ENCODE data around the gene STIM1.

DNA sequence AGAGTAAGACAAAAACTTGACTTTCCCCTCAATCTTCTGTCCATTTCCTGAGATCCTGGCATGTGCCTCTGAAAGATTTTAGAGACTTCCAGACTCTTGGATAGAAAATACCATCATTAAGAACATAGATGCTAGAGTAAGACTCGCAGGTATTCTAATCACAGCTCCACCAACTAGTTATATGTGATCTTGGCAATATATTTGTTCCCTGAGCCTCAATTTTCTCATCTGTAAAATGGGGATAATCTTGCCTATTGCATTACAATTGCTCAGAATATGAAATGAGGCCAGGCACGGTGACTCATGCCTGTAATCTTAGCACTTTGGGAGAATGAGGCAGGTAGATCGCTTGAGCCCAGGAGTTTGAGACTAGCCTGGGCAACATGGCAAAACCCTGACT is 25.4 kb upstream of the STIM1 start:
- TF ChIP-seq, protein P1, sequence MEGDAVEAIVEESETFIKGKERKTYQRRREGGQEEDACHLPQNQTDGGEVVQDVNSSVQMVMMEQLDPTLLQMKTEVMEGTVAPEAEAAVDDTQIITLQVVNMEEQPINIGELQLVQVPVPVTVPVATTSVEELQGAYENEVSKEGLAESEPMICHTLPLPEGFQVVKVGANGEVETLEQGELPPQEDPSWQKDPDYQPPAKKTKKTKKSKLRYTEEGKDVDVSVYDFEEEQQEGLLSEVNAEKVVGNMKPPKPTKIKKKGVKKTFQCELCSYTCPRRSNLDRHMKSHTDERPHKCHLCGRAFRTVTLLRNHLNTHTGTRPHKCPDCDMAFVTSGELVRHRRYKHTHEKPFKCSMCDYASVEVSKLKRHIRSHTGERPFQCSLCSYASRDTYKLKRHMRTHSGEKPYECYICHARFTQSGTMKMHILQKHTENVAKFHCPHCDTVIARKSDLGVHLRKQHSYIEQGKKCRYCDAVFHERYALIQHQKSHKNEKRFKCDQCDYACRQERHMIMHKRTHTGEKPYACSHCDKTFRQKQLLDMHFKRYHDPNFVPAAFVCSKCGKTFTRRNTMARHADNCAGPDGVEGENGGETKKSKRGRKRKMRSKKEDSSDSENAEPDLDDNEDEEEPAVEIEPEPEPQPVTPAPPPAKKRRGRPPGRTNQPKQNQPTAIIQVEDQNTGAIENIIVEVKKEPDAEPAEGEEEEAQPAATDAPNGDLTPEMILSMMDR (IDR thresholded peaks at IDR 0.05) = no peak
- TF ChIP-seq EP300 (IDR thresholded peaks at IDR 0.05) = no peak

All from gastroesophageal sphincter (tissue), 3 donors.